GM12891 (cell line): Measurements from ENCODE around the gene C1QTNF4.

Experiments
- PAX5 ChIP-seq: IDR thresholded peaks from 2 replicates; pipeline ENCODE4 v1.6.1; 2011; ENCODE audit warnings: low read length, moderate library complexity, mild to moderate bottlenecking; ENCODE audit not compliant: insufficient read depth, severe bottlenecking
- POLR2A ChIP-seq: IDR thresholded peaks from 2 replicates; pipeline ENCODE4 v1.6.1; 2011; ENCODE audit warnings: low read depth, low read length, control low read depth
- POLR2AphosphoS5 ChIP-seq: IDR thresholded peaks from 2 replicates; pipeline ENCODE4 v1.6.1; 2011; ENCODE audit warnings: low read depth, low read length, control low read depth
- POU2F2 ChIP-seq: IDR thresholded peaks from 2 replicates; pipeline ENCODE4 v1.6.1; 2011; ENCODE audit warnings: low read depth, mild to moderate bottlenecking, control low read depth, low read length, moderate library complexity
- TAF1 ChIP-seq: IDR thresholded peaks from 2 replicates; pipeline ENCODE4 v1.6.1; 2011; ENCODE audit warnings: low read depth, low read length, control low read depth

GRCh38 chr11:47564933-47565339, 29.3 kb downstream of the C1QTNF4 start:
- TF ChIP-seq POLR2A = no peak
- TF ChIP-seq POLR2AphosphoS5 = no peak
- no peak for TF ChIP-seq POU2F2
- TF ChIP-seq PAX5 = no peak
- no peak for TF ChIP-seq TAF1
